DND-41 (cell line): ENCODE results near the gene IGSF11.

ENCODE experiments used
- ATAC-seq: fragments of 200-7000 bp; cut with Tn5 transposase; 3 replicates; pipeline ENCODE4 v1.9.1; 2021; ENCODE audit warnings: low read depth; ENCODE audit not compliant: insufficient read depth
- DNase-seq: peaks from one replicate; pipeline ENCODE4 v3.0.0-alpha.2; 2020
- H2AFZ ChIP-seq: 2 replicates; pipeline ENCODE4 v1.6.0; 2012; ENCODE audit warnings: low read depth, low read length
- H3K27ac ChIP-seq: 2 replicates; pipeline ENCODE4 v1.5.1; 2012; ENCODE audit warnings: low read length, inconsistent platforms
- H3K27me3 ChIP-seq: fragments of 200-600 bp; sonication (generic); 2 replicates; pipeline ENCODE4 v1.6.0; 2012; ENCODE audit warnings: low read length, mild to moderate bottlenecking, inconsistent platforms; ENCODE audit not compliant: insufficient read depth, poor library complexity
- H3K36me3 ChIP-seq: 2 replicates; pipeline ENCODE4 v1.5.1; 2012; ENCODE audit warnings: low read length, inconsistent platforms; ENCODE audit not compliant: insufficient read depth
- H3K4me1 ChIP-seq: 2 replicates; pipeline ENCODE4 v1.5.1; 2012; ENCODE audit warnings: mild to moderate bottlenecking, low read length; ENCODE audit not compliant: insufficient read depth
- H3K4me2 ChIP-seq: 2 replicates; pipeline ENCODE4 v1.6.0; 2012; ENCODE audit warnings: mild to moderate bottlenecking, moderate library complexity, low read length, inconsistent platforms; ENCODE audit not compliant: insufficient read depth
- H3K4me3 ChIP-seq, 2 experiments: fragments of 200-600 bp in 1 of 2; shearing (Covaris generic) in 1 of 2; 2 replicates each; pipeline ENCODE4 v1.5.1; 2012 to 2016; ENCODE audit warnings: inconsistent platforms in 2 of 2, low read length in 2 of 2, mild to moderate bottlenecking in 2 of 2, low read depth in 1 of 2, moderate library complexity in 1 of 2
- H3K79me2 ChIP-seq: 2 replicates; pipeline ENCODE4 v1.6.0; 2012; ENCODE audit warnings: low read length, inconsistent platforms; ENCODE audit not compliant: insufficient read depth
- H3K9ac ChIP-seq: 2 replicates; pipeline ENCODE4 v1.6.0; 2012; ENCODE audit warnings: low read depth, mild to moderate bottlenecking, inconsistent platforms, low read length, moderate library complexity
- H3K9me3 ChIP-seq: 2 replicates; pipeline ENCODE4 v1.5.1; 2012; ENCODE audit warnings: low read length, moderate library complexity, mild to moderate bottlenecking, inconsistent platforms; ENCODE audit not compliant: insufficient read depth, severe bottlenecking
- H4K20me1 ChIP-seq: 2 replicates; pipeline ENCODE4 v1.6.0; 2012; ENCODE audit warnings: low read length; ENCODE audit not compliant: insufficient read depth
- CTCF ChIP-seq: IDR thresholded peaks from 2 replicates; pipeline ENCODE4 v1.5.1; 2012; ENCODE audit warnings: borderline replicate concordance, low read length, moderate library complexity, mild to moderate bottlenecking; ENCODE audit not compliant: poor library complexity, severe bottlenecking; ENCODE audit errors: extremely low read depth
- EZH2 ChIP-seq: IDR thresholded peaks from 3 replicates; pipeline ENCODE4 v1.6.1; 2012; ENCODE audit warnings: borderline replicate concordance, low read depth, mild to moderate bottlenecking, moderate library complexity, low read length, inconsistent platforms; ENCODE audit not compliant: severe bottlenecking

Gene IGSF11

DNA sequence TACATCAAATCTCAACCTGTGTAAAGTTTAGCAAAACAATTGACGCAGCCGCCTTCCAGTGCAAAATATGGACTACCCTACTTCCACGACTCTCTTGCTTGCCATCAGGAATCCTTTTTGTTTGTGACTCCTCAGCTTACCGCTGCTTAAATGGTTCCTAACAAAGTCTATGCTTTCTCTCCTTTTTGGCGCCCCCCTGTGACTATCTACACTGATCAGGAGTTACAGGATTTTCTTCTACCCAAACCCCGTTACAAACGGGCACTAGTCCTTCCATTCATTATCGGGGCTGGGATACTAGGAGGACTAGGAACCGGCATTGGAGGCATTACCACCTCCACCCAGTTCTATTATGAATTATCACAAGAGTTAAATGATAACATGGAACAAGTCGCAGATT is 184.0 kb downstream of the IGSF11 start:
- H2AFZ ChIP-seq: no peak overlapping the region
- no peak for DNase-seq

More for the DNA sequence above, 184.0 kb downstream of the IGSF11 start:
- Histone ChIP-seq H4K20me1 (no peaks in the 10 kb centered on the region), H3K27ac (no peak overlapping the region), H3K4me2 (no peak overlapping the region), H3K9ac (no peak overlapping the region), H3K79me2 (no peaks in the 10 kb centered on the region), H3K4me3 (no peak overlapping the region), H3K4me1 (peaks cover 8% of the 10 kb centered on the region; the same call in 1 of the 2 replicates), H3K27me3 (no peaks in the 10 kb centered on the region), H3K36me3 (no peaks in the 10 kb centered on the region), H3K9me3 (peaks cover 6% of the 10 kb centered on the region)
- no peak for ATAC-seq
- no peak for TF ChIP-seq EZH2
- TF ChIP-seq CTCF: no peak
